H1 (cell line): ENCODE measurements around the gene MRPS6. TPM values are rescaled to one million over a fixed set of nuclear protein-coding genes. Genes with fewer than 3 reads are reported as not detected.

Experiments
- BRCA1 ChIP-seq: IDR thresholded peaks from 2 replicates; pipeline ENCODE4 v1.6.1; 2012; ENCODE audit warnings: low read depth, low read length, improper control_type of control experiment
- SAP30 ChIP-seq: fragments of 300-600 bp; sonication (generic); IDR thresholded peaks from 2 replicates; pipeline ENCODE4 v1.7.1; 2012; ENCODE audit warnings: low read length, moderate library complexity, mild to moderate bottlenecking, inconsistent platforms; ENCODE audit not compliant: insufficient read depth, insufficient replicate concordance
- polyA plus RNA-seq, 7 experiments: library from polyadenylated mRNA; depleted of rRNA in 3 of 7; stranded (reverse) in 5 of 7; unstranded in 2 of 7; fragments of >200 nt in 5 of 7; fragments of 200-250 nt in 2 of 7; gene quantifications; 1 replicate in 5 of 7; 2 replicates in 1 of 7; 4 replicates in 1 of 7; pipeline versions ENCODE4 v1.2.1 to v1.2.3, GENCODE V29; 2011 to 2013; ENCODE audit warnings: missing spikeins in 2 of 7, mixed read lengths in 2 of 7
- total RNA-seq: library from RNA; stranded (reverse); fragmentation: NEBNext Ultra II Directional; extraction: Animal tissue kit (Norgen Biotek cat#: 25700); gene quantifications from 2 replicates; pipeline ENCODE4 v1.2.1, GENCODE V29; 2021
- TF ChIP-seq, protein P1 (sequence below): fragments of 300-600 bp; sonication (generic); IDR thresholded peaks from 2 replicates; pipeline ENCODE4 v1.7.1; 2012; ENCODE audit warnings: low read length, moderate library complexity, mild to moderate bottlenecking, inconsistent platforms; ENCODE audit not compliant: insufficient replicate concordance
- TF ChIP-seq, protein P2 (sequence below): IDR thresholded peaks from 2 replicates; pipeline ENCODE4 v1.6.1; 2012; ENCODE audit warnings: low read length, inconsistent platforms

MRPS6 gene
- total and polyA plus RNA-seq, 2 of the 8 experiments (the other 6 are each of a cell fraction or from before 2014, with no cell fraction given): 62.7 to 156 TPM

DNA sequence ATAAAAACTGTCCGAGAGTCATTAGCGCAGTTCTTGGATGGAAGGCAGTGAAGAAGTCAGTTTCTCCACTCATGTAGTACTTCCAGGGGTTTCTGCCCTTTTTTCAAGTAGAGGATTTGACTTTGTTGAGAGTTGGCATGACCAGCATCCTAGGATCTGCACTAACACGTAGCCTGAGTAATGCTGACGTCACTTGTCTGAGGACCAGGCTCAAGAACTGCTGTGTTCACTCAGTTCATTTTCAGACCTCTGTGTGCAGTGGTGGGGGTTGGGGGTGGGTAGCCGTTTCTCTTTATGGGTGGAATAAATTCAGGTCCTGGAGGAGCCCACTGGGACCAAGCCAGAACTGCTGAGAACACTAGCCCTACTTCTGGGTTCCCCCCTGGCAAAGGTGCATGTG is 53.3 kb downstream of the MRPS6 start (continued):
- TF ChIP-seq, protein P1, sequence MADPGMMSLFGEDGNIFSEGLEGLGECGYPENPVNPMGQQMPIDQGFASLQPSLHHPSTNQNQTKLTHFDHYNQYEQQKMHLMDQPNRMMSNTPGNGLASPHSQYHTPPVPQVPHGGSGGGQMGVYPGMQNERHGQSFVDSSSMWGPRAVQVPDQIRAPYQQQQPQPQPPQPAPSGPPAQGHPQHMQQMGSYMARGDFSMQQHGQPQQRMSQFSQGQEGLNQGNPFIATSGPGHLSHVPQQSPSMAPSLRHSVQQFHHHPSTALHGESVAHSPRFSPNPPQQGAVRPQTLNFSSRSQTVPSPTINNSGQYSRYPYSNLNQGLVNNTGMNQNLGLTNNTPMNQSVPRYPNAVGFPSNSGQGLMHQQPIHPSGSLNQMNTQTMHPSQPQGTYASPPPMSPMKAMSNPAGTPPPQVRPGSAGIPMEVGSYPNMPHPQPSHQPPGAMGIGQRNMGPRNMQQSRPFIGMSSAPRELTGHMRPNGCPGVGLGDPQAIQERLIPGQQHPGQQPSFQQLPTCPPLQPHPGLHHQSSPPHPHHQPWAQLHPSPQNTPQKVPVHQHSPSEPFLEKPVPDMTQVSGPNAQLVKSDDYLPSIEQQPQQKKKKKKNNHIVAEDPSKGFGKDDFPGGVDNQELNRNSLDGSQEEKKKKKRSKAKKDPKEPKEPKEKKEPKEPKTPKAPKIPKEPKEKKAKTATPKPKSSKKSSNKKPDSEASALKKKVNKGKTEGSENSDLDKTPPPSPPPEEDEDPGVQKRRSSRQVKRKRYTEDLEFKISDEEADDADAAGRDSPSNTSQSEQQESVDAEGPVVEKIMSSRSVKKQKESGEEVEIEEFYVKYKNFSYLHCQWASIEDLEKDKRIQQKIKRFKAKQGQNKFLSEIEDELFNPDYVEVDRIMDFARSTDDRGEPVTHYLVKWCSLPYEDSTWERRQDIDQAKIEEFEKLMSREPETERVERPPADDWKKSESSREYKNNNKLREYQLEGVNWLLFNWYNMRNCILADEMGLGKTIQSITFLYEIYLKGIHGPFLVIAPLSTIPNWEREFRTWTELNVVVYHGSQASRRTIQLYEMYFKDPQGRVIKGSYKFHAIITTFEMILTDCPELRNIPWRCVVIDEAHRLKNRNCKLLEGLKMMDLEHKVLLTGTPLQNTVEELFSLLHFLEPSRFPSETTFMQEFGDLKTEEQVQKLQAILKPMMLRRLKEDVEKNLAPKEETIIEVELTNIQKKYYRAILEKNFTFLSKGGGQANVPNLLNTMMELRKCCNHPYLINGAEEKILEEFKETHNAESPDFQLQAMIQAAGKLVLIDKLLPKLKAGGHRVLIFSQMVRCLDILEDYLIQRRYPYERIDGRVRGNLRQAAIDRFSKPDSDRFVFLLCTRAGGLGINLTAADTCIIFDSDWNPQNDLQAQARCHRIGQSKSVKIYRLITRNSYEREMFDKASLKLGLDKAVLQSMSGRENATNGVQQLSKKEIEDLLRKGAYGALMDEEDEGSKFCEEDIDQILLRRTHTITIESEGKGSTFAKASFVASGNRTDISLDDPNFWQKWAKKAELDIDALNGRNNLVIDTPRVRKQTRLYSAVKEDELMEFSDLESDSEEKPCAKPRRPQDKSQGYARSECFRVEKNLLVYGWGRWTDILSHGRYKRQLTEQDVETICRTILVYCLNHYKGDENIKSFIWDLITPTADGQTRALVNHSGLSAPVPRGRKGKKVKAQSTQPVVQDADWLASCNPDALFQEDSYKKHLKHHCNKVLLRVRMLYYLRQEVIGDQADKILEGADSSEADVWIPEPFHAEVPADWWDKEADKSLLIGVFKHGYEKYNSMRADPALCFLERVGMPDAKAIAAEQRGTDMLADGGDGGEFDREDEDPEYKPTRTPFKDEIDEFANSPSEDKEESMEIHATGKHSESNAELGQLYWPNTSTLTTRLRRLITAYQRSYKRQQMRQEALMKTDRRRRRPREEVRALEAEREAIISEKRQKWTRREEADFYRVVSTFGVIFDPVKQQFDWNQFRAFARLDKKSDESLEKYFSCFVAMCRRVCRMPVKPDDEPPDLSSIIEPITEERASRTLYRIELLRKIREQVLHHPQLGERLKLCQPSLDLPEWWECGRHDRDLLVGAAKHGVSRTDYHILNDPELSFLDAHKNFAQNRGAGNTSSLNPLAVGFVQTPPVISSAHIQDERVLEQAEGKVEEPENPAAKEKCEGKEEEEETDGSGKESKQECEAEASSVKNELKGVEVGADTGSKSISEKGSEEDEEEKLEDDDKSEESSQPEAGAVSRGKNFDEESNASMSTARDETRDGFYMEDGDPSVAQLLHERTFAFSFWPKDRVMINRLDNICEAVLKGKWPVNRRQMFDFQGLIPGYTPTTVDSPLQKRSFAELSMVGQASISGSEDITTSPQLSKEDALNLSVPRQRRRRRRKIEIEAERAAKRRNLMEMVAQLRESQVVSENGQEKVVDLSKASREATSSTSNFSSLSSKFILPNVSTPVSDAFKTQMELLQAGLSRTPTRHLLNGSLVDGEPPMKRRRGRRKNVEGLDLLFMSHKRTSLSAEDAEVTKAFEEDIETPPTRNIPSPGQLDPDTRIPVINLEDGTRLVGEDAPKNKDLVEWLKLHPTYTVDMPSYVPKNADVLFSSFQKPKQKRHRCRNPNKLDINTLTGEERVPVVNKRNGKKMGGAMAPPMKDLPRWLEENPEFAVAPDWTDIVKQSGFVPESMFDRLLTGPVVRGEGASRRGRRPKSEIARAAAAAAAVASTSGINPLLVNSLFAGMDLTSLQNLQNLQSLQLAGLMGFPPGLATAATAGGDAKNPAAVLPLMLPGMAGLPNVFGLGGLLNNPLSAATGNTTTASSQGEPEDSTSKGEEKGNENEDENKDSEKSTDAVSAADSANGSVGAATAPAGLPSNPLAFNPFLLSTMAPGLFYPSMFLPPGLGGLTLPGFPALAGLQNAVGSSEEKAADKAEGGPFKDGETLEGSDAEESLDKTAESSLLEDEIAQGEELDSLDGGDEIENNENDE: no peak
- TF ChIP-seq BRCA1 (no peak), SAP30 (no peak)
- TF ChIP-seq, protein P2, sequence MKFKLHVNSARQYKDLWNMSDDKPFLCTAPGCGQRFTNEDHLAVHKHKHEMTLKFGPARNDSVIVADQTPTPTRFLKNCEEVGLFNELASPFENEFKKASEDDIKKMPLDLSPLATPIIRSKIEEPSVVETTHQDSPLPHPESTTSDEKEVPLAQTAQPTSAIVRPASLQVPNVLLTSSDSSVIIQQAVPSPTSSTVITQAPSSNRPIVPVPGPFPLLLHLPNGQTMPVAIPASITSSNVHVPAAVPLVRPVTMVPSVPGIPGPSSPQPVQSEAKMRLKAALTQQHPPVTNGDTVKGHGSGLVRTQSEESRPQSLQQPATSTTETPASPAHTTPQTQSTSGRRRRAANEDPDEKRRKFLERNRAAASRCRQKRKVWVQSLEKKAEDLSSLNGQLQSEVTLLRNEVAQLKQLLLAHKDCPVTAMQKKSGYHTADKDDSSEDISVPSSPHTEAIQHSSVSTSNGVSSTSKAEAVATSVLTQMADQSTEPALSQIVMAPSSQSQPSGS: no peak
- TF ChIP-seq, all 59 proteins: peak for 0
